Trophoblast cell (in vitro differentiated cells and primary cell): ENCODE measurements around the gene ABCA7.
A peak's percentile ranks its signal among the peaks of the same experiment; 100 is the strongest.

ENCODE experiments used
- DNase-seq, 2 donors: peaks; one replicate each; pipeline ENCODE4 v3.0.0-alpha.2; 2016
- H2AFZ ChIP-seq: 2 replicates; pipeline ENCODE4 v1.6.1; 2013; ENCODE audit warnings: low read length, moderate library complexity, mild to moderate bottlenecking; ENCODE audit not compliant: insufficient read depth, poor library complexity
- H2AK5ac ChIP-seq: 2 replicates; pipeline ENCODE4 v1.6.1; 2013; ENCODE audit warnings: mild to moderate bottlenecking, low read length
- H2BK120ac ChIP-seq: 2 replicates; pipeline ENCODE4 v1.6.1; 2013; ENCODE audit warnings: low read length, mild to moderate bottlenecking, moderate library complexity; ENCODE audit not compliant: insufficient read depth, poor library complexity
- H2BK12ac ChIP-seq: 2 replicates; pipeline ENCODE4 v1.6.1; 2013; ENCODE audit warnings: mild to moderate bottlenecking, low read length, moderate library complexity
- H2BK5ac ChIP-seq: 2 replicates; pipeline ENCODE4 v1.6.1; 2013; ENCODE audit warnings: low read length, low read depth, moderate library complexity, mild to moderate bottlenecking; ENCODE audit not compliant: poor library complexity
- H3K14ac ChIP-seq: 2 replicates; pipeline ENCODE4 v1.6.1; 2013; ENCODE audit warnings: mild to moderate bottlenecking, low read length
- H3K18ac ChIP-seq: 2 replicates; pipeline ENCODE4 v1.6.1; 2013; ENCODE audit warnings: mild to moderate bottlenecking, low read length
- H3K23ac ChIP-seq: 2 replicates; pipeline ENCODE4 v1.6.1; 2013; ENCODE audit warnings: low read length
- H3K27ac ChIP-seq: 2 replicates; pipeline ENCODE4 v1.5.1; 2013; ENCODE audit warnings: low read depth, mild to moderate bottlenecking, inconsistent platforms, low read length, moderate library complexity
- H3K27me3 ChIP-seq: 2 replicates; pipeline ENCODE4 v1.6.1; 2013; ENCODE audit warnings: inconsistent platforms, mild to moderate bottlenecking, low read length, moderate library complexity; ENCODE audit not compliant: insufficient read depth
- H3K36me3 ChIP-seq, 2 experiments: 1 replicate in 1 of 2; 2 replicates in 1 of 2; pipeline ENCODE4 v1.6.1; 2013; ENCODE audit warnings: low read length in 2 of 2, mild to moderate bottlenecking in 2 of 2, moderate library complexity in 1 of 2; ENCODE audit not compliant: insufficient read depth in 2 of 2, control insufficient read depth in 1 of 2
- H3K4ac ChIP-seq: 2 replicates; pipeline ENCODE4 v1.6.1; 2013; ENCODE audit warnings: low read depth, mild to moderate bottlenecking, low read length, moderate library complexity
- H3K4me1 ChIP-seq, 2 experiments: 1 replicate in 1 of 2; 2 replicates in 1 of 2; pipeline ENCODE4 v1.6.1; 2013; ENCODE audit warnings: low read length in 2 of 2, mild to moderate bottlenecking in 2 of 2, moderate library complexity in 1 of 2; ENCODE audit not compliant: insufficient read depth in 2 of 2, control insufficient read depth in 1 of 2
- H3K4me2 ChIP-seq: 2 replicates; pipeline ENCODE4 v1.6.1; 2013; ENCODE audit warnings: inconsistent platforms, mild to moderate bottlenecking, low read length, moderate library complexity
- H3K4me3 ChIP-seq: 2 replicates; pipeline ENCODE4 v1.5.1; 2013; ENCODE audit warnings: mild to moderate bottlenecking, low read depth, low read length, inconsistent platforms
- H3K79me1 ChIP-seq: one replicate; pipeline ENCODE4 v1.6.1; 2013; ENCODE audit warnings: low read length
- H3K79me2 ChIP-seq: 2 replicates; pipeline ENCODE4 v1.6.1; 2013; ENCODE audit warnings: low read length, mild to moderate bottlenecking; ENCODE audit not compliant: control insufficient read depth, insufficient read depth, poor library complexity
- H3K9ac ChIP-seq: 2 replicates; pipeline ENCODE4 v1.6.1; 2013; ENCODE audit warnings: mild to moderate bottlenecking, low read length
- H3K9me3 ChIP-seq: 2 replicates; pipeline ENCODE4 v1.6.1; 2013; ENCODE audit warnings: low read depth, mild to moderate bottlenecking, control low read depth, inconsistent platforms, low read length; ENCODE audit not compliant: insufficient read depth
- H4K12ac ChIP-seq: 2 replicates; pipeline ENCODE4 v1.6.1; 2013; ENCODE audit warnings: low read depth, mild to moderate bottlenecking, low read length, moderate library complexity
- H4K8ac ChIP-seq: 2 replicates; pipeline ENCODE4 v1.6.1; 2013; ENCODE audit warnings: low read depth, mild to moderate bottlenecking, low read length, moderate library complexity
- H4K91ac ChIP-seq: one replicate; pipeline ENCODE4 v1.6.1; 2013; ENCODE audit warnings: low read depth, mild to moderate bottlenecking, low read length, moderate library complexity
- WGBS: extraction: QIAGEN DNeasy Blood & Tissue Kit; methylation state at CpG from one replicate; pipeline ENCODE4 v1.1.7; 2013; ENCODE audit warnings: missing lambda C conversion rate; ENCODE audit not compliant: insufficient read length, insufficient coverage; ENCODE audit errors: extremely low coverage; 5-methylcytosine and 5-hydroxymethylcytosine counted together

Gene ABCA7

GRCh38 chr19:999379-999719 is 40.6 kb upstream of the ABCA7 start:
- Histone ChIP-seq H3K4me2 (no peak overlapping the region), H3K14ac (no peak overlapping the region), H3K4ac (no peak overlapping the region), H3K79me1 (peaks cover 2% of the 10 kb centered on the region), H4K8ac (no peak overlapping the region), H4K91ac (no peak overlapping the region), H2BK12ac (no peak overlapping the region), H3K27me3 (peaks cover 13% of the 10 kb centered on the region), H3K18ac (no peak overlapping the region), H3K4me1 (peaks cover 9 to 10% of the 10 kb centered on the region in 2 experiments), H3K9ac (no peak overlapping the region), H3K79me2 (no peaks in the 10 kb centered on the region), H3K23ac (no peak overlapping the region), H2BK120ac (no peak overlapping the region), H4K12ac (no peak overlapping the region), H3K27ac (no peak overlapping the region), H2BK5ac (no peak overlapping the region), H3K4me3 (no peak overlapping the region), H2AK5ac (no peak overlapping the region), H3K36me3 (peaks cover 5 to 9% of the 10 kb centered on the region in 2 experiments), H2AFZ (no peak overlapping the region), H3K9me3 (peaks cover 5% of the 10 kb centered on the region)
- no CpG with 5 or more reads among the region's 3 CpGs for WGBS
- no peak for DNase-seq

GRCh38 chr19:1000095-1000494 is 39.8 kb upstream of the ABCA7 start, which contains the start of gene GRIN3B:
TSS of gene GRIN3B (plus strand) at chr19:1000419. CDS start at chr19:1000438, 19 bp downstream.
- no peak within 1 kb of the TSS for H2BK12ac ChIP-seq
- H3K18ac ChIP-seq: no peak within 1 kb of the TSS
- H3K14ac ChIP-seq: no peak within 1 kb of the TSS
- peaks cover 9 to 10% of the 10 kb centered on the region in 2 experiments for H3K4me1 ChIP-seq
- peaks cover 13% of the 10 kb centered on the region for H3K27me3 ChIP-seq
- no peak within 1 kb of the TSS for H2AK5ac ChIP-seq
- no peak within 1 kb of the TSS for H4K12ac ChIP-seq
- H4K8ac ChIP-seq: peak within 1 kb of the TSS; percentile 44
- peaks cover 6% of the 10 kb centered on the region for H3K9me3 ChIP-seq
- peaks cover 0 to 2% of the 10 kb centered on the region in 2 experiments for H3K36me3 ChIP-seq
- no peak within 1 kb of the TSS for H3K4ac ChIP-seq
- H3K27ac ChIP-seq: no peak within 1 kb of the TSS
- H3K4me2 ChIP-seq: peak within 1 kb of the TSS; percentile 77
- peaks cover 2% of the 10 kb centered on the region for H3K79me1 ChIP-seq
- DNase-seq: peak; percentile 54 to 70
- no peak within 1 kb of the TSS for H2BK5ac ChIP-seq
- H4K91ac ChIP-seq: peak within 1 kb of the TSS; percentile 2
- no peak within 1 kb of the TSS for H2BK120ac ChIP-seq
- H3K4me3 ChIP-seq: peak within 1 kb of the TSS; percentile 65
- WGBS: no CpG with 5 or more reads among the region's 43 CpGs
- H3K79me2 ChIP-seq: no peaks in the 10 kb centered on the region
- no peak within 1 kb of the TSS for H3K9ac ChIP-seq
- H2AFZ ChIP-seq: no peak within 1 kb of the TSS
- H3K23ac ChIP-seq: no peak within 1 kb of the TSS

DNA sequence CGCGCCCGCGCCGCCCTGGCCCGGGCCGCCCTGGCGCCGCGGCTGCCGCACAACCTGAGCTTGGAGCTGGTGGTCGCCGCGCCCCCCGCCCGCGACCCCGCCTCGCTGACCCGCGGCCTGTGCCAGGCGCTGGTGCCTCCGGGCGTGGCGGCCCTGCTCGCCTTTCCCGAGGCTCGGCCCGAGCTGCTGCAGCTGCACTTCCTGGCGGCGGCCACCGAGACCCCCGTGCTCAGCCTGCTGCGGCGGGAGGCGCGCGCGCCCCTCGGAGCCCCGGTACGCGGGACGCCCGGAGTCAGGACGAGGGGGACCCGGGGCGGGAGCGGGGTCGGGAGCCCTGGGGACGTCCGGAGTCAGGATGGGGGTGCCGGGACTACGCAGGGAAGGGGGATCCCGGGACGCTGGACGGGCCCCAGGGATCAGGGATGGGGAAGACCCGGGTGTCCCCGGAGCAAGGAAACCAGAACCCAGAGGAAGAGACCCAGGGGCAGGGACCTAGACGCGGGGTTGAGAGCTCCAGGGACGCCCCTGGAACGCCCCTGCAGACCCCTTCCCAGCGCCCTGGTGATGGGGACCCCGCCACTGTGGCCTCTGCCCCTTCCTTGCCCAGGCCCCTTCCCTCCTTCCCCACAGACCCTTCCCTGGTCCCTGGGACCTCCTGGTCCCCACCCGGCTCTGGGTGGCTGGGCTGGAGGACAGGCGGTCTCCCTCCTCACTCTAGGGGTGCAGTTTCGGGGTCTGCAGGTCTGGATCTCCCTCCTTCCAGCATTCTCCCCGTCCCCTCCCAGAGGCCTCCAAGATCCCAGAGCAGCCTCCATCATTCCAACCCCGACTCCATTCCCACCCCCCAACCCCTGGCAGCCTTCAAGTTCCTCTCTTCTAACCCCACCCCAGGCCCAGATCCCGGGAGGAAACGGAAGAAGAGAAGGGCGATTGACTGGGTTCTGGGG is 39.0 kb upstream of the ABCA7 start:
- H2BK5ac ChIP-seq: no peak overlapping the region
- no peak overlapping the region for H2BK12ac ChIP-seq
- H3K79me2 ChIP-seq: no peaks in the 10 kb centered on the region
- H3K4me1 ChIP-seq: peaks cover 7 to 8% of the 10 kb centered on the region in 2 experiments
- no CpG with 5 or more reads among the region's 73 CpGs for WGBS
- DNase-seq: no peak
- no peak overlapping the region for H3K27ac ChIP-seq
- H4K8ac ChIP-seq: no peak overlapping the region
- H3K27me3 ChIP-seq: peaks cover 13% of the 10 kb centered on the region
- H2AFZ ChIP-seq: no peak overlapping the region
- H4K12ac ChIP-seq: no peak overlapping the region
- H3K79me1 ChIP-seq: peaks cover 2% of the 10 kb centered on the region
- H3K9ac ChIP-seq: no peak overlapping the region
- H2AK5ac ChIP-seq: no peak overlapping the region
- H3K9me3 ChIP-seq: peaks cover 3% of the 10 kb centered on the region
- no peak overlapping the region for H3K18ac ChIP-seq
- H3K4me2 ChIP-seq: peak overlapping the region; percentile 77
- H2BK120ac ChIP-seq: no peak overlapping the region
- peak overlapping the region; percentile 61 for H3K4me3 ChIP-seq
- H3K23ac ChIP-seq: no peak overlapping the region
- peak overlapping the region; percentile 2 for H4K91ac ChIP-seq
- no peaks in the 10 kb centered on the region for H3K36me3 ChIP-seq
- H3K4ac ChIP-seq: no peak overlapping the region
- no peak overlapping the region for H3K14ac ChIP-seq

- H2BK5ac ChIP-seq: no peak overlapping the region
- H2AK5ac ChIP-seq: no peak overlapping the region
- no peaks in the 10 kb centered on the region for H3K36me3 ChIP-seq
- no peak overlapping the region for H4K91ac ChIP-seq
- H3K4me1 ChIP-seq: no peaks in the 10 kb centered on the region
- H3K18ac ChIP-seq: no peak overlapping the region
- H3K4me2 ChIP-seq: no peak overlapping the region
- no peak overlapping the region for H2AFZ ChIP-seq
- no peak overlapping the region for H3K4ac ChIP-seq
- no peaks in the 10 kb centered on the region for H3K79me2 ChIP-seq
- H3K9ac ChIP-seq: no peak overlapping the region
- peaks cover 2% of the 10 kb centered on the region for H3K79me1 ChIP-seq
- peaks cover 3% of the 10 kb centered on the region for H3K9me3 ChIP-seq
- H3K27me3 ChIP-seq: peaks cover 13% of the 10 kb centered on the region
- H4K12ac ChIP-seq: no peak overlapping the region
- no peak overlapping the region for H3K27ac ChIP-seq
- WGBS: no CpG with 5 or more reads among the region's 20 CpGs
- no peak overlapping the region for H3K14ac ChIP-seq
- H3K23ac ChIP-seq: no peak overlapping the region
- no peak overlapping the region for H3K4me3 ChIP-seq
- H2BK120ac ChIP-seq: no peak overlapping the region
- DNase-seq: peak in 1 of 2 donors; percentile 70
- H4K8ac ChIP-seq: no peak overlapping the region
- no peak overlapping the region for H2BK12ac ChIP-seq
These were observed 38.3 kb upstream of the ABCA7 start for GRCh38 chr19:1001538-1002166.
